Stomach (tissue), 4 donors: ENCODE results near the gene CALML6.

Source experiments
- POLR2A ChIP-seq, 4 donors: fragments of 450-650 bp; IDR thresholded peaks; one replicate each; pipeline ENCODE4 v1.6.1; 2016; ENCODE audit warnings: antibody characterized with exemption in 4 of 4, control low read depth in 2 of 4, mild to moderate bottlenecking in 1 of 4, moderate library complexity in 1 of 4
- POLR2AphosphoS5 ChIP-seq, 3 donors: sonication (generic); formaldehyde crosslinking; IDR thresholded peaks; one replicate each; pipeline ENCODE4 v1.6.1; 2016; ENCODE audit warnings: antibody characterized with exemption in 3 of 3

DNA sequence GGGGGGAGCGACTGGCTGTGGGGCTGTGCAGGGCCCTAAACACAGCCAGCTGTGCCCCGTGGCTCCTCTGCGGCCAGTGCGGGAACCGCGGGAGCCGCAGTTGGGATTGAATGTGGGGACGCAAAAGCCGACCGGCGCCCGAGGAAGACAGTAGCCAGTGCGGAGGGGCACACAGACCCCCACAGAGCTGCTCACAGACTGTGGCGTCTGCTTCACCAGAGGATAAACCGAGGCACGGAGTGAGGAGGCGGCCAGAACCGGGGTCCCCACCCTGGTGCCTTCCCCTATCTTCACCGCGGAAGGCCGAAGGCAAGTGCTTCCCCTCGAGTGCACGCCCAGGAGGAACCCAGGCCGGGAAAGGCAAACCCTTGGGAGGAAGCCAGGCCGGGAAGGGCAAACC is 12.7 kb downstream of the CALML6 start:
- TF ChIP-seq POLR2A (IDR thresholded peaks at IDR 0.05) (no peak), POLR2AphosphoS5 (IDR thresholded peaks at IDR 0.05) (no peak)
